H9 (cell line): ENCODE measurements around the gene CABP7. TPM values are rescaled to one million over a fixed set of nuclear protein-coding genes. Genes with fewer than 3 reads are reported as not detected.

Experiments used
- DNase-seq: peaks from one replicate; pipeline ENCODE4 v3.0.0-alpha.2; 2017
- H2AFZ ChIP-seq: one replicate; pipeline ENCODE4 v1.6.1; 2013; ENCODE audit warnings: mild to moderate bottlenecking, low read length, control low read depth, moderate library complexity
- H2AK5ac ChIP-seq: 2 replicates; pipeline ENCODE4 v1.6.1; 2013; ENCODE audit warnings: low read length, control low read depth, mixed read lengths; ENCODE audit not compliant: insufficient read length
- H2BK120ac ChIP-seq: one replicate; pipeline ENCODE4 v1.6.1; 2013; ENCODE audit warnings: low read depth, mild to moderate bottlenecking, low read length, control low read depth, inconsistent platforms; ENCODE audit not compliant: poor library complexity, severe bottlenecking
- H2BK12ac ChIP-seq: 2 replicates; pipeline ENCODE4 v1.6.1; 2013; ENCODE audit warnings: low read length, control low read depth, mixed read lengths, low read depth; ENCODE audit not compliant: insufficient read length
- H2BK15ac ChIP-seq: 2 replicates; pipeline ENCODE4 v1.6.1; 2013; ENCODE audit warnings: low read depth, low read length, control low read depth
- H2BK20ac ChIP-seq: one replicate; pipeline ENCODE4 v1.6.1; 2013; ENCODE audit warnings: low read depth, mild to moderate bottlenecking, low read length, control low read depth, inconsistent platforms; ENCODE audit not compliant: poor library complexity, severe bottlenecking
- H2BK5ac ChIP-seq: 2 replicates; pipeline ENCODE4 v1.6.1; 2013; ENCODE audit warnings: low read length, control low read depth, mixed read lengths; ENCODE audit not compliant: insufficient read length
- H3K14ac ChIP-seq: 2 replicates; pipeline ENCODE4 v1.6.1; 2013; ENCODE audit warnings: low read length, control low read depth; ENCODE audit not compliant: insufficient read depth
- H3K18ac ChIP-seq: 2 replicates; pipeline ENCODE4 v1.6.1; 2013; ENCODE audit warnings: low read depth, mild to moderate bottlenecking, mixed read lengths, low read length, control low read depth; ENCODE audit not compliant: insufficient read length
- H3K23ac ChIP-seq: 2 replicates; pipeline ENCODE4 v1.6.1; 2013; ENCODE audit warnings: low read length, control low read depth, mixed read lengths, low read depth; ENCODE audit not compliant: insufficient read length
- H3K23me2 ChIP-seq: 2 replicates; pipeline ENCODE4 v1.6.1; 2013; ENCODE audit warnings: low read depth, mild to moderate bottlenecking, mixed read lengths, low read length, control low read depth; ENCODE audit not compliant: insufficient read length, poor library complexity, severe bottlenecking
- H3K27ac ChIP-seq: 2 replicates; pipeline ENCODE4 v1.5.1; 2013; ENCODE audit warnings: low read length, control low read depth, mixed read lengths, low read depth; ENCODE audit not compliant: insufficient read length
- H3K27me3 ChIP-seq: 2 replicates; pipeline ENCODE4 v1.6.1; 2013; ENCODE audit warnings: low read length, control low read depth, inconsistent platforms; ENCODE audit not compliant: insufficient read depth
- H3K4ac ChIP-seq: 2 replicates; pipeline ENCODE4 v1.6.1; 2013; ENCODE audit warnings: low read depth, mild to moderate bottlenecking, control low read depth, inconsistent platforms, low read length, moderate library complexity
- H3K4me1 ChIP-seq: 2 replicates; pipeline ENCODE4 v1.6.1; 2013; ENCODE audit warnings: low read length, control low read depth, inconsistent platforms; ENCODE audit not compliant: insufficient read depth
- H3K4me2 ChIP-seq: 2 replicates; pipeline ENCODE4 v1.6.1; 2013; ENCODE audit warnings: low read length, control low read depth, mixed read lengths; ENCODE audit not compliant: insufficient read length, insufficient read depth
- H3K56ac ChIP-seq: 2 replicates; pipeline ENCODE4 v1.6.1; 2013; ENCODE audit warnings: low read depth, mild to moderate bottlenecking, mixed read lengths, low read length, control low read depth; ENCODE audit not compliant: insufficient read length
- H3K79me1 ChIP-seq: 2 replicates; pipeline ENCODE4 v1.6.1; 2013; ENCODE audit warnings: low read depth, mild to moderate bottlenecking, moderate library complexity, low read length, control low read depth, inconsistent platforms; ENCODE audit not compliant: insufficient read depth, poor library complexity, severe bottlenecking
- H3K79me2 ChIP-seq: 2 replicates; pipeline ENCODE4 v1.6.1; 2013; ENCODE audit warnings: low read length, control low read depth, inconsistent platforms; ENCODE audit not compliant: insufficient read depth
- H3K9ac ChIP-seq: 2 replicates; pipeline ENCODE4 v1.6.1; 2013; ENCODE audit warnings: low read length, control low read depth, mixed read lengths; ENCODE audit not compliant: insufficient read length; ENCODE audit errors: extremely low read depth
- H3K9me3 ChIP-seq: one replicate; pipeline ENCODE4 v1.6.1; 2013; ENCODE audit warnings: low read depth, low read length, inconsistent platforms; ENCODE audit not compliant: control insufficient read depth
- H3T11ph ChIP-seq: one replicate; pipeline ENCODE4 v1.6.1; 2013; ENCODE audit warnings: mild to moderate bottlenecking, low read length, control low read depth, inconsistent platforms
- H4K20me1 ChIP-seq: one replicate; pipeline ENCODE4 v1.6.1; 2013; ENCODE audit not compliant: control insufficient read depth, insufficient read length, insufficient read depth
- H4K5ac ChIP-seq: 2 replicates; pipeline ENCODE4 v1.6.1; 2013; ENCODE audit warnings: low read depth, mild to moderate bottlenecking, mixed read lengths, low read length, control low read depth; ENCODE audit not compliant: insufficient read length
- H4K8ac ChIP-seq: replicated peaks from 2 replicates; pipeline ENCODE4 v1.6.1; 2013; ENCODE audit warnings: low read length, control low read depth, mixed read lengths, low read depth; ENCODE audit not compliant: insufficient read length
- H4K91ac ChIP-seq: 2 replicates; pipeline ENCODE4 v1.6.1; 2013; ENCODE audit warnings: low read depth, mild to moderate bottlenecking, moderate library complexity, mixed read lengths, low read length, control low read depth; ENCODE audit not compliant: insufficient read length
- H3K27ac Mint-ChIP-seq, 3 experiments: 2 replicates in 2 of 3; 3 replicates in 1 of 3; pipeline ENCODE4 v1.8.0; 2020 to 2021; ENCODE audit warnings: mixed read lengths in 3 of 3, mild to moderate bottlenecking in 1 of 3, moderate library complexity in 1 of 3
- H3K27me3 Mint-ChIP-seq: 2 replicates; pipeline ENCODE4 v1.8.0; 2021; ENCODE audit warnings: low read depth, mild to moderate bottlenecking, moderate library complexity, mixed read lengths
- H3K36me3 Mint-ChIP-seq, 3 experiments: 2 replicates in 2 of 3; 3 replicates in 1 of 3; pipeline ENCODE4 v1.8.0; 2020 to 2021; ENCODE audit warnings: low read depth in 3 of 3, mixed read lengths in 3 of 3; ENCODE audit not compliant: insufficient read depth in 1 of 3
- H3K4me1 Mint-ChIP-seq, 2 experiments: 2 replicates each; pipeline ENCODE4 v1.8.0; 2020; ENCODE audit warnings: mixed read lengths in 2 of 2
- H3K4me3 Mint-ChIP-seq, 2 experiments: 2 replicates in 1 of 2; 3 replicates in 1 of 2; pipeline ENCODE4 v1.8.0; 2020 to 2021; ENCODE audit warnings: mild to moderate bottlenecking in 2 of 2, mixed read lengths in 2 of 2, moderate library complexity in 1 of 2
- H3K9me3 Mint-ChIP-seq, 2 experiments: 2 replicates in 1 of 2; 3 replicates in 1 of 2; pipeline ENCODE4 v1.8.0; 2020; ENCODE audit warnings: mild to moderate bottlenecking in 2 of 2, mixed read lengths in 2 of 2, moderate library complexity in 1 of 2
- CTCF ChIP-seq: fragments of 200-600 bp; sonication (generic); conservative IDR thresholded peaks from 3 replicates; pipeline ENCODE4 v1.8.0; 2021; ENCODE audit warnings: antibody characterized with exemption, mild to moderate bottlenecking
- WGBS: extraction: QIAGEN DNeasy Blood & Tissue Kit; methylation state at CpG from one replicate; pipeline ENCODE4 v1.1.7; 2013; ENCODE audit warnings: missing lambda C conversion rate, low lambda C conversion rate, mixed read lengths; ENCODE audit not compliant: insufficient read length; ENCODE audit errors: extremely low coverage; 5-methylcytosine and 5-hydroxymethylcytosine counted together
- total RNA-seq: library from RNA; stranded (reverse); gene quantifications from 2 replicates; pipeline ENCODE4 v1.2.1, GENCODE V29; 2021

The CABP7 gene
- total RNA-seq, 1 experiment from 2014 or later = 0.83 TPM

- H3K4me2 ChIP-seq = peak overlapping the region; percentile 14
- TF ChIP-seq CTCF = no peak
- H3K27ac Mint-ChIP-seq = no peak overlapping the region
Measured at GRCh38 chr22:29720811-29721323, 1.1 kb downstream of the CABP7 start.

More at GRCh38 chr22:29720811-29721323, 1.1 kb downstream of the CABP7 start:
- no CpG with 5 or more reads among the region's 53 CpGs for WGBS
- Mint-ChIP-seq H3K4me1 (peaks cover 4 to 15% of the 10 kb centered on the region in 2 experiments; a peak in 2 of 4 replicates), H3K36me3 (no peaks in the 10 kb centered on the region; a peak in 2 of 7 replicates), H3K27me3 (peaks cover 91% of the 10 kb centered on the region), H3K4me3 (peak overlapping the region; percentile 27 to 51; a peak in 3 of 5 replicates), H3K9me3 (no peaks in the 10 kb centered on the region; a peak in 1 of 5 replicates)
- no peak overlapping the region for H4K8ac ChIP-seq
- H3K79me2 ChIP-seq = no peaks in the 10 kb centered on the region
- no peaks in the 10 kb centered on the region for H4K20me1 ChIP-seq
- no peak overlapping the region for H2BK120ac ChIP-seq
- H3T11ph ChIP-seq = no peak overlapping the region
- no peak overlapping the region for H2BK5ac ChIP-seq
- DNase-seq = no peak
- H3K4ac ChIP-seq = no peak overlapping the region
- H3K14ac ChIP-seq = no peak overlapping the region; the same call in 1 of the 2 replicates
- H2AFZ ChIP-seq = no peak overlapping the region
- H3K4me1 ChIP-seq = no peaks in the 10 kb centered on the region
- no peak overlapping the region for H3K18ac ChIP-seq
- no peak overlapping the region for H4K91ac ChIP-seq
- no peaks in the 10 kb centered on the region for H3K9me3 ChIP-seq
- H3K56ac ChIP-seq = no peak overlapping the region
- H2BK12ac ChIP-seq = no peak overlapping the region
- H3K23me2 ChIP-seq = peaks cover 4% of the 10 kb centered on the region
- H2AK5ac ChIP-seq = no peak overlapping the region
- H3K23ac ChIP-seq = no peak overlapping the region
- no peak overlapping the region for H2BK15ac ChIP-seq
- no peak overlapping the region for H4K5ac ChIP-seq
- H2BK20ac ChIP-seq = no peak overlapping the region
- H3K9ac ChIP-seq = no peak overlapping the region
- no peaks in the 10 kb centered on the region for H3K79me1 ChIP-seq
- H3K27ac ChIP-seq = no peak overlapping the region
- H3K27me3 ChIP-seq = peaks cover 24% of the 10 kb centered on the region; the same call in 1 of the 2 replicates
